GM12878 (cell line): ENCODE measurements around the gene ACAP1. TPM values are rescaled to one million over a fixed set of nuclear protein-coding genes. Genes with fewer than 3 reads are reported as not detected.

Experiments used
- ATAC-seq: fragments of 200-7000 bp; cut with Tn5 transposase; 3 replicates; pipeline ENCODE4 v1.9.1; 2020; ENCODE audit warnings: mild to moderate bottlenecking, moderate library complexity
- BruUV-seq: library from RNA; stranded (reverse); fragments of 400-500 nt; replicated peaks from 2 replicates; lab custom pipeline; 2021; lab: Mats Ljungman, UMichigan
- CTCF ChIA-PET: fragments of 300-600 bp; sonication (Branson Sonifier 250); formaldehyde crosslinking; extraction: SDS; loops from one replicate; lab custom pipeline; 2021; ENCODE audit warnings: inconsistent platforms; lab: Yijun Ruan, JAX
- POLR2A ChIA-PET: fragments of 350-600 bp; formaldehyde crosslinking; extraction: SDS; loops from one replicate; lab custom pipeline; 2021; ENCODE audit warnings: inconsistent platforms; lab: Charles Lee
- RAD21 ChIA-PET: fragments of 300-600 bp; sonication (Branson Sonifier 250); formaldehyde crosslinking; loops from one replicate; lab custom pipeline; 2023; ENCODE audit warnings: antibody characterized with exemption; ENCODE audit not compliant: unreplicated experiment; lab: Charles Lee
- SMC1A ChIA-PET: fragments of 300-600 bp; sonication (Branson Sonifier 250); formaldehyde crosslinking; loops from one replicate; lab custom pipeline; 2023; ENCODE audit not compliant: unreplicated experiment, uncharacterized antibody; lab: Charles Lee
- DNase-seq: peaks from one replicate; pipeline ENCODE4 v3.0.0-alpha.2; 2011; ENCODE audit warnings: low read depth, low spot score
- FAIRE-seq: peaks from 3 replicates; lab custom pipeline; 2011; peaks lifted over from hg19 to GRCh38; lab: Jason Lieb, UNC
- H2AFZ ChIP-seq: 2 replicates; pipeline ENCODE4 v1.6.0; 2011; ENCODE audit warnings: low read depth, low read length, control low read depth; ENCODE audit not compliant: control insufficient read depth
- H3K27ac ChIP-seq: 2 replicates; pipeline ENCODE4 v1.5.1; 2011; ENCODE audit warnings: control low read depth; ENCODE audit not compliant: control insufficient read depth, insufficient read depth
- H3K27me3 ChIP-seq, 2 experiments: replicated peaks in 1 of 2; 2 replicates each; pipeline versions ENCODE4 v1.6.0 to v1.6.1; 2011; ENCODE audit warnings: low read length in 1 of 2; ENCODE audit not compliant: control insufficient read depth in 2 of 2, insufficient read depth in 2 of 2
- H3K36me3 ChIP-seq, 2 experiments: 2 replicates each; pipeline ENCODE4 v1.5.1; 2011; ENCODE audit warnings: low read length in 1 of 2; ENCODE audit not compliant: control insufficient read depth in 2 of 2, insufficient read depth in 2 of 2
- H3K4me1 ChIP-seq: 2 replicates; pipeline ENCODE4 v1.6.1; 2011; ENCODE audit warnings: mild to moderate bottlenecking, low read length, moderate library complexity, mixed read lengths; ENCODE audit not compliant: control insufficient read depth, insufficient read depth
- H3K4me2 ChIP-seq: 2 replicates; pipeline ENCODE4 v1.6.0; 2011; ENCODE audit warnings: control low read depth; ENCODE audit not compliant: control insufficient read depth, insufficient read depth
- H3K4me3 ChIP-seq: fragments of 200-600 bp; sonication (generic); 2 replicates; pipeline ENCODE4 v1.5.1; 2016
- H3K79me2 ChIP-seq: 2 replicates; pipeline ENCODE4 v1.6.0; 2011; ENCODE audit warnings: low read length; ENCODE audit not compliant: control insufficient read depth, insufficient read depth
- H3K9ac ChIP-seq: 2 replicates; pipeline ENCODE4 v1.8.0; 2011; ENCODE audit warnings: low read length, control low read depth, mixed read lengths; ENCODE audit not compliant: control insufficient read depth, insufficient read depth
- H3K9me3 ChIP-seq: replicated peaks from 3 replicates; pipeline ENCODE4 v1.5.1; 2011; ENCODE audit warnings: mild to moderate bottlenecking, low read length; ENCODE audit not compliant: control insufficient read depth, insufficient read depth
- H4K20me1 ChIP-seq: 2 replicates; pipeline ENCODE4 v1.6.0; 2011; ENCODE audit not compliant: control insufficient read depth, insufficient read depth
- ELK1 ChIP-seq: IDR thresholded peaks from 2 replicates; pipeline ENCODE4 v1.6.1; 2012; ENCODE audit warnings: low read depth, low read length, improper control_type of control experiment
- NFXL1 ChIP-seq: fragments of 450-650 bp; IDR thresholded peaks from 2 replicates; pipeline ENCODE4 v1.6.1; 2017; ENCODE audit warnings: antibody characterized with exemption, mild to moderate bottlenecking, borderline replicate concordance
- SMAD1 ChIP-seq: fragments of 450-650 bp; IDR thresholded peaks from 2 replicates; pipeline ENCODE4 v1.6.1; 2018; ENCODE audit warnings: mild to moderate bottlenecking, low read depth; ENCODE audit not compliant: partially characterized antibody
- TARDBP ChIP-seq: IDR thresholded peaks from 2 replicates; pipeline ENCODE4 v1.6.1; 2016; ENCODE audit warnings: borderline replicate concordance
- ZNF217 ChIP-seq: fragments of 450-650 bp; IDR thresholded peaks from 2 replicates; pipeline ENCODE4 v1.6.1; 2017; ENCODE audit warnings: antibody characterized with exemption, mild to moderate bottlenecking
- whole genome bisulfite sequencing: methylation state at CpG from one replicate; pipeline ENCODE4 v1.1.6; 2016; ENCODE audit warnings: low lambda C conversion rate; ENCODE audit not compliant: insufficient replicate concordance, insufficient coverage; ENCODE audit errors: missing lambda C conversion rate; 5-methylcytosine and 5-hydroxymethylcytosine counted together
- in situ Hi-C: fragments of 300-500 bp; cut with MboI; formaldehyde crosslinking; loops from 9 replicates; pipeline ENCODE4 v1.14.3; 2018; ENCODE audit warnings: mixed read lengths
- intact Hi-C: fragments of 100-400 bp; cut with micrococcal nuclease; formaldehyde crosslinking; loops from one replicate; pipeline ENCODE4 v1.14.2; 2022; ENCODE audit not compliant: unreplicated experiment
- polyA plus RNA-seq, 11 experiments: library from polyadenylated mRNA; depleted of rRNA in 4 of 11; unstranded in 6 of 11; stranded (reverse) in 5 of 11; fragments of >200 nt; fragmentation: Nextera tagmentation in 4 of 11; fragmentation: Illumina TruSeq in 1 of 11; extraction: Ambion mirVana in 4 of 11; extraction: Trizol in 1 of 11; gene quantifications; 1 replicate in 1 of 11; 2 replicates in 10 of 11; pipeline versions ENCODE4 v1.2.1 to v1.2.3, GENCODE V29; 2011 to 2016; ENCODE audit warnings: inconsistent platforms in 2 of 11, missing spikeins in 2 of 11, low read depth in 1 of 11
- total RNA-seq, 4 experiments: library from RNA; depleted of rRNA in 3 of 4; stranded (reverse); fragments of >200 nt in 3 of 4; fragmentation: Illumina TruSeq in 1 of 4; extraction: Trizol in 1 of 4; gene quantifications; 2 replicates each; pipeline versions ENCODE4 v1.2.1 to v1.2.3, GENCODE V29; 2013 to 2021
- TF ChIP-seq, protein P1 (sequence below): fragments of 450-650 bp; IDR thresholded peaks from 2 replicates; pipeline ENCODE4 v1.6.1; 2018; ENCODE audit warnings: mild to moderate bottlenecking, low read depth, moderate library complexity; ENCODE audit not compliant: partially characterized antibody
- TF ChIP-seq, protein P2 (sequence below): fragments of 450-650 bp; IDR thresholded peaks from 2 replicates; pipeline ENCODE4 v1.6.1; 2016; ENCODE audit warnings: mild to moderate bottlenecking
- TF ChIP-seq, protein P3 (sequence below), 3 experiments: IDR thresholded peaks in 2 of 3; conservative IDR thresholded peaks in 1 of 3; 2 replicates each; pipeline ENCODE4 v1.5.1; 2011; ENCODE audit warnings: low read depth in 3 of 3, low read length in 3 of 3, mild to moderate bottlenecking in 3 of 3, control low read depth in 2 of 3, moderate library complexity in 2 of 3, inconsistent platforms in 1 of 3, mixed read lengths in 1 of 3; ENCODE audit not compliant: control insufficient read depth in 2 of 3, insufficient read depth in 1 of 3; ENCODE audit errors: extremely low read depth in 1 of 3

ACAP1 gene
- total and polyA plus RNA-seq, 10 of the 15 experiments (the other 5 are each of a cell fraction or from before 2014, with no cell fraction given): 5.7 to 245 (median 118) TPM

- RAD21 ChIA-PET: interaction anchor here (0.8 to 2.4 kb wide), 15 partner anchors 8 to 358 kb away, joined by 3 to 11 read pairs (median 4); partner anchors contain the start of genes ACADVL, DLG4, GPS2 and SENP3
- in situ Hi-C loops (no loop called here), intact Hi-C loops (loop anchor here (2.0 kb wide), 1 partner anchor 23 kb away; the partner anchor contains the start of gene EIF5A)
- Histone ChIP-seq H4K20me1 (no peaks in the 10 kb centered on the region), H3K27ac (peak overlapping the region; percentile 94), H3K9me3 (no peaks in the 10 kb centered on the region), H3K9ac (peak overlapping the region; percentile 82), H3K36me3 (peaks cover 0 to 3% of the 10 kb centered on the region in 2 experiments; a peak in 2 of 4 replicates), H3K4me2 (peak overlapping the region; percentile 97), H2AFZ (peak overlapping the region; percentile 99), H3K79me2 (peaks cover 17% of the 10 kb centered on the region), H3K4me3 (peak overlapping the region; percentile 99), H3K27me3 (no peaks in the 10 kb centered on the region), H3K4me1 (peaks cover 27% of the 10 kb centered on the region)
- DNase-seq: peak; percentile 97
- BruUV-seq: no TSS peak
- peak; percentile 100 for FAIRE-seq
- peak; percentile 75 for ATAC-seq
- POLR2A ChIA-PET: interaction anchor here (0.6 to 2.3 kb wide), 19 partner anchors 9 to 358 kb away, joined by 3 to 31 read pairs (median 6); partner anchors contain the start of genes GABARAP, TMEM256 and TP53
- CTCF ChIA-PET: interaction anchor here (0.7 to 7.9 kb wide), 11 partner anchors 8 to 231 kb away, joined by 3 to 49 read pairs (median 3); partner anchors contain the start of genes GPS2, KCTD11 and SLC2A4
- SMC1A ChIA-PET: interaction anchor here (0.6 to 2.3 kb wide), 12 partner anchors 9 to 358 kb away, joined by 3 to 18 read pairs (median 4); partner anchors contain the start of genes ACADVL, ACAP1, DLG4 and GPS2
- under 1% methylated on average over 43 of the region's 43 CpGs for WGBS
- TF ChIP-seq, protein P1, sequence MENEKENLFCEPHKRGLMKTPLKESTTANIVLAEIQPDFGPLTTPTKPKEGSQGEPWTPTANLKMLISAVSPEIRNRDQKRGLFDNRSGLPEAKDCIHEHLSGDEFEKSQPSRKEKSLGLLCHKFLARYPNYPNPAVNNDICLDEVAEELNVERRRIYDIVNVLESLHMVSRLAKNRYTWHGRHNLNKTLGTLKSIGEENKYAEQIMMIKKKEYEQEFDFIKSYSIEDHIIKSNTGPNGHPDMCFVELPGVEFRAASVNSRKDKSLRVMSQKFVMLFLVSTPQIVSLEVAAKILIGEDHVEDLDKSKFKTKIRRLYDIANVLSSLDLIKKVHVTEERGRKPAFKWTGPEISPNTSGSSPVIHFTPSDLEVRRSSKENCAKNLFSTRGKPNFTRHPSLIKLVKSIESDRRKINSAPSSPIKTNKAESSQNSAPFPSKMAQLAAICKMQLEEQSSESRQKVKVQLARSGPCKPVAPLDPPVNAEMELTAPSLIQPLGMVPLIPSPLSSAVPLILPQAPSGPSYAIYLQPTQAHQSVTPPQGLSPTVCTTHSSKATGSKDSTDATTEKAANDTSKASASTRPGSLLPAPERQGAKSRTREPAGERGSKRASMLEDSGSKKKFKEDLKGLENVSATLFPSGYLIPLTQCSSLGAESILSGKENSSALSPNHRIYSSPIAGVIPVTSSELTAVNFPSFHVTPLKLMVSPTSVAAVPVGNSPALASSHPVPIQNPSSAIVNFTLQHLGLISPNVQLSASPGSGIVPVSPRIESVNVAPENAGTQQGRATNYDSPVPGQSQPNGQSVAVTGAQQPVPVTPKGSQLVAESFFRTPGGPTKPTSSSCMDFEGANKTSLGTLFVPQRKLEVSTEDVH: peak; percentile 87
- TF ChIP-seq, protein P2, sequence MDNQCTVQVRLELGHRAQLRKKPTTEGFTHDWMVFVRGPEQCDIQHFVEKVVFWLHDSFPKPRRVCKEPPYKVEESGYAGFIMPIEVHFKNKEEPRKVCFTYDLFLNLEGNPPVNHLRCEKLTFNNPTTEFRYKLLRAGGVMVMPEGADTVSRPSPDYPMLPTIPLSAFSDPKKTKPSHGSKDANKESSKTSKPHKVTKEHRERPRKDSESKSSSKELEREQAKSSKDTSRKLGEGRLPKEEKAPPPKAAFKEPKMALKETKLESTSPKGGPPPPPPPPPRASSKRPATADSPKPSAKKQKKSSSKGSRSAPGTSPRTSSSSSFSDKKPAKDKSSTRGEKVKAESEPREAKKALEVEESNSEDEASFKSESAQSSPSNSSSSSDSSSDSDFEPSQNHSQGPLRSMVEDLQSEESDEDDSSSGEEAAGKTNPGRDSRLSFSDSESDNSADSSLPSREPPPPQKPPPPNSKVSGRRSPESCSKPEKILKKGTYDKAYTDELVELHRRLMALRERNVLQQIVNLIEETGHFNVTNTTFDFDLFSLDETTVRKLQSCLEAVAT: no peak
- TF ChIP-seq TARDBP (no peak), ELK1 (no peak), NFXL1 (no peak), SMAD1 (no peak), ZNF217 (no peak)
- TF ChIP-seq, protein P3, sequence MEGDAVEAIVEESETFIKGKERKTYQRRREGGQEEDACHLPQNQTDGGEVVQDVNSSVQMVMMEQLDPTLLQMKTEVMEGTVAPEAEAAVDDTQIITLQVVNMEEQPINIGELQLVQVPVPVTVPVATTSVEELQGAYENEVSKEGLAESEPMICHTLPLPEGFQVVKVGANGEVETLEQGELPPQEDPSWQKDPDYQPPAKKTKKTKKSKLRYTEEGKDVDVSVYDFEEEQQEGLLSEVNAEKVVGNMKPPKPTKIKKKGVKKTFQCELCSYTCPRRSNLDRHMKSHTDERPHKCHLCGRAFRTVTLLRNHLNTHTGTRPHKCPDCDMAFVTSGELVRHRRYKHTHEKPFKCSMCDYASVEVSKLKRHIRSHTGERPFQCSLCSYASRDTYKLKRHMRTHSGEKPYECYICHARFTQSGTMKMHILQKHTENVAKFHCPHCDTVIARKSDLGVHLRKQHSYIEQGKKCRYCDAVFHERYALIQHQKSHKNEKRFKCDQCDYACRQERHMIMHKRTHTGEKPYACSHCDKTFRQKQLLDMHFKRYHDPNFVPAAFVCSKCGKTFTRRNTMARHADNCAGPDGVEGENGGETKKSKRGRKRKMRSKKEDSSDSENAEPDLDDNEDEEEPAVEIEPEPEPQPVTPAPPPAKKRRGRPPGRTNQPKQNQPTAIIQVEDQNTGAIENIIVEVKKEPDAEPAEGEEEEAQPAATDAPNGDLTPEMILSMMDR (IDR thresholded peaks at IDR 0.05 in 2 of 3, conservative IDR thresholded peaks at IDR 0.05 in 1 of 3; ENCODE audit: control insufficient read depth in 2 of 3, extremely low read depth in 1 of 3, insufficient read depth in 1 of 3, low read depth in 3 of 3, low read length in 3 of 3): no peak
Observed at GRCh38 chr17:7329374-7329996, 6.8 kb upstream of the ACAP1 start.
